Endothelial cell of umbilical vein (primary cell): ENCODE data around the gene CAMK2G. TPM values are rescaled to one million over a fixed set of nuclear protein-coding genes. Genes with fewer than 3 reads are reported as not detected.
A peak's percentile ranks its signal among the peaks of the same experiment; 100 is the strongest.

Experiments used
- BruUV-seq: library from RNA; stranded (reverse); fragments of 400-500 nt; replicated peaks from 2 replicates; lab custom pipeline; 2021; lab: Mats Ljungman, UMichigan
- CTCF ChIA-PET: fragments of 300-600, 350-600 bp; sonication (Branson Sonifier 250); formaldehyde crosslinking; loops from one replicate; lab custom pipeline; 2021; ENCODE audit warnings: antibody characterized with exemption, inconsistent platforms; lab: Charles Lee
- POLR2A ChIA-PET: fragments of 300-600, 350-600 bp; sonication (Branson Sonifier 250); formaldehyde crosslinking; loops from one replicate; lab custom pipeline; 2021; ENCODE audit warnings: antibody characterized with exemption, inconsistent platforms; lab: Charles Lee
- DNase-seq: peaks from one replicate; pipeline ENCODE4 v3.0.0-alpha.2; 2011; ENCODE audit warnings: low read depth, low spot score
- FAIRE-seq: peaks from 2 replicates; lab custom pipeline; 2011; peaks lifted over from hg19 to GRCh38; lab: Jason Lieb, UNC
- H2AFZ ChIP-seq: 2 replicates; pipeline ENCODE4 v1.6.0; 2012; ENCODE audit warnings: low read depth, low read length, control low read depth, inconsistent platforms
- H3K27ac ChIP-seq: 2 replicates; pipeline ENCODE4 v1.5.1; 2011; ENCODE audit warnings: low read depth, mild to moderate bottlenecking, control low read depth, low read length, moderate library complexity; ENCODE audit not compliant: insufficient read depth
- H3K27me3 ChIP-seq, 2 experiments: 2 replicates each; pipeline versions ENCODE4 v1.6.0 to v1.6.1; 2011; ENCODE audit warnings: low read length in 2 of 2, mixed read lengths in 1 of 2; ENCODE audit not compliant: control insufficient read depth in 2 of 2, insufficient read depth in 2 of 2
- H3K36me3 ChIP-seq, 2 experiments: 2 replicates in 1 of 2; 3 replicates in 1 of 2; pipeline ENCODE4 v1.5.1; 2011; ENCODE audit warnings: low read length in 2 of 2, mild to moderate bottlenecking in 1 of 2, moderate library complexity in 1 of 2; ENCODE audit not compliant: control insufficient read depth in 2 of 2, insufficient read depth in 2 of 2; ENCODE audit errors: extremely low read depth in 1 of 2
- H3K4me1 ChIP-seq: 3 replicates; pipeline ENCODE4 v1.5.1; 2011; ENCODE audit warnings: mild to moderate bottlenecking, low read length; ENCODE audit not compliant: control insufficient read depth, insufficient read depth; ENCODE audit errors: extremely low read depth
- H3K4me2 ChIP-seq: 2 replicates; pipeline ENCODE4 v1.6.1; 2011; ENCODE audit warnings: low read length, control low read depth, mixed read lengths; ENCODE audit not compliant: insufficient read depth
- H3K4me3 ChIP-seq, 3 experiments: fragments of 200-600 bp in 1 of 3; sonication (generic), shearing (Covaris generic) in 1 of 3; replicated peaks in 1 of 3; 2 replicates each; pipeline ENCODE4 v1.5.1; 2011 to 2016; ENCODE audit warnings: control low read depth in 3 of 3, low read length in 3 of 3, mild to moderate bottlenecking in 2 of 3, inconsistent platforms in 1 of 3, low read depth in 1 of 3, moderate library complexity in 1 of 3; ENCODE audit not compliant: insufficient read depth in 1 of 3
- H3K79me2 ChIP-seq: 2 replicates; pipeline ENCODE4 v1.6.0; 2012; ENCODE audit warnings: low read length, inconsistent platforms; ENCODE audit not compliant: control insufficient read depth, insufficient read depth
- H3K9ac ChIP-seq: replicated peaks from 2 replicates; pipeline ENCODE3; 2011; ENCODE audit warnings: low read length, control low read depth; ENCODE audit not compliant: insufficient read depth; ENCODE audit errors: extremely low read depth
- H3K9me1 ChIP-seq: replicated peaks from 3 replicates; pipeline ENCODE4 v1.6.0; 2011; ENCODE audit warnings: mild to moderate bottlenecking, low read length; ENCODE audit not compliant: control insufficient read depth, insufficient read depth; ENCODE audit errors: extremely low read depth
- H3K9me3 ChIP-seq: replicated peaks from 2 replicates; pipeline ENCODE4 v1.5.1; 2012; ENCODE audit warnings: low read length, inconsistent platforms; ENCODE audit not compliant: control insufficient read depth, insufficient read depth
- H4K20me1 ChIP-seq: replicated peaks from 2 replicates; pipeline ENCODE3; 2011; ENCODE audit warnings: mild to moderate bottlenecking, low read length; ENCODE audit not compliant: control insufficient read depth, insufficient read depth; ENCODE audit errors: extremely low read depth
- EZH2 ChIP-seq: IDR thresholded peaks from 2 replicates; pipeline ENCODE4 v1.6.1; 2012; ENCODE audit warnings: borderline replicate concordance, low read depth, mild to moderate bottlenecking, moderate library complexity, low read length, inconsistent platforms; ENCODE audit not compliant: severe bottlenecking
- FOS ChIP-seq: IDR thresholded peaks from 2 replicates; pipeline ENCODE4 v1.6.1; 2011; ENCODE audit warnings: mild to moderate bottlenecking, low read length, moderate library complexity, borderline replicate concordance; ENCODE audit not compliant: insufficient read depth
- GATA2 ChIP-seq: IDR thresholded peaks from 2 replicates; pipeline ENCODE4 v1.7.0; 2011; ENCODE audit warnings: low read depth, mild to moderate bottlenecking, moderate library complexity, mixed read lengths, low read length; ENCODE audit not compliant: insufficient read length, insufficient read depth
- JUN ChIP-seq: IDR thresholded peaks from 2 replicates; pipeline ENCODE4 v1.6.1; 2011; ENCODE audit warnings: borderline replicate concordance, low read depth; ENCODE audit not compliant: insufficient read length, insufficient read depth
- MYC ChIP-seq: IDR thresholded peaks from one replicate; pipeline ENCODE4 v1.6.1; 2011; ENCODE audit warnings: mild to moderate bottlenecking, low read depth, low read length
- POLR2A ChIP-seq: IDR thresholded peaks from 2 replicates; pipeline ENCODE4 v1.6.1; 2012; ENCODE audit warnings: low read depth, mild to moderate bottlenecking, control low read depth, low read length
- POLR2AphosphoS5 ChIP-seq: IDR thresholded peaks from 2 replicates; pipeline ENCODE4 v1.6.1; 2012; ENCODE audit warnings: low read depth, mild to moderate bottlenecking, control low read depth, low read length, moderate library complexity; ENCODE audit not compliant: insufficient read depth
- dilution Hi-C: fragments of 300-500 bp; cut with MboI; formaldehyde crosslinking; loops from one replicate; pipeline ENCODE4 v1.15.0; 2019; ENCODE audit warnings: low sequenced_read_pairs; ENCODE audit not compliant: extremely low pct_ligation_motif_present
- intact Hi-C: fragments of 100-400 bp; cut with micrococcal nuclease; formaldehyde crosslinking; loops from one replicate; pipeline ENCODE4 v1.10.0; 2022
- polyA plus RNA-seq, 4 experiments: library from polyadenylated mRNA; depleted of rRNA in 3 of 4; stranded (reverse) in 3 of 4; unstranded in 1 of 4; fragments of >200 nt; gene quantifications; 2 replicates each; pipeline versions ENCODE4 v1.2.1 to v1.2.3, GENCODE V29; 2011 to 2012; ENCODE audit warnings: missing spikeins in 1 of 4
- total RNA-seq: library from RNA; stranded (reverse); gene quantifications from 2 replicates; pipeline ENCODE4 v1.2.3, GENCODE V29; 2021
- TF ChIP-seq, protein P1 (sequence below), 2 donors: IDR thresholded peaks; 1 replicate in 1 of 2; 2 replicates in 1 of 2; pipeline ENCODE4 v1.5.1; 2011; ENCODE audit warnings: low read length in 2 of 2, mild to moderate bottlenecking in 2 of 2, moderate library complexity in 2 of 2, control low read depth in 1 of 2, inconsistent platforms in 1 of 2, low read depth in 1 of 2; ENCODE audit not compliant: insufficient read depth in 1 of 2; ENCODE audit errors: extremely low read depth in 1 of 2
- TF ChIP-seq, protein P2 (sequence below): IDR thresholded peaks from 2 replicates; pipeline ENCODE4 v1.6.1; 2011; ENCODE audit not compliant: insufficient read depth, insufficient read length

The CAMK2G gene
- total and polyA plus RNA-seq, 2 donors (not counting 3 experiments of a cell fraction or from before 2014, with no cell fraction given) = 27.2 to 33.6 TPM

DNA sequence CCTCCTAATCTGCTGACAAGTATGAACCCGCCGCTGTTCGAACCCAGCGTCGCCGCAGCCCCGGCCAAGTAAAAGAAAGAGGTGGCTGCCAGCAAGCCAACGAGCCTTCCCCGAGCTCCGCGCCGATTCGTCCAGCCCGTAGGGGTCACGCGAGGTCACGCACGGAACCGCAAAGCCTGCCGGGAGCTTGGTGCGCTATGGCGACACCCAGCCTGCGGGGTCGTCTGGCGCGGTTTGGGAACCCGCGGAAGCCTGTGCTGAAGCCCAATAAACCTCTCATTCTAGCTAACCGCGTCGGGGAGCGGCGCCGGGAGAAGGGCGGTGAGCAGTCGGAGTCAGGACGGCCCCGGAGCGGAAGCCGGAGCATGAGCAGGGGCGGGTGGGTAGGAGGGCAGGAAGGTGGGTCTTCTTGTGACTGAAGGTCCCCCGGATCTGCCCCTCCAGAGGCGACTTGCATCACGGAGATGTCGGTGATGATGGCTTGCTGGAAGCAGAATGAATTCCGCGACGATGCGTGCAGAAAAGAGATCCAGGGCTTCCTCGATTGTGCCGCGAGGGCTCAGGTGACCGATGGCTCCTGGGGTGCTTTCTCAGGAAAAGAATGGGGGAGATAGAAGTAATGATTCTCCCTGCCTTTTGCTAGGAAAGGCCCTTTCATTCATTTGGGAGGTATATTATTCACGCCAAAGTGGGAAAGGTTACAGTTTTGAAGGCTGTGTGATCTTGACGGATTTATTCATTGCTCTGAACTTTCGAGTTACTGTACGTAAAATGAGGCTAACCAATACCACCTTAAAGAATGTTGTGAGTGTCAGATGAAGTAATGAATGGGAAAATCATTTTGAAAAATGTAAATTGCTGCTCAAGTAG is 92.2 kb downstream of the CAMK2G start, which contains the start of gene CHCHD1:
Gene CHCHD1 (plus strand): TSS at position 170 of the 870 bp plus-strand sequence. CDS start 28 bp downstream, at position 198.
- FAIRE-seq = peak; percentile 92

DNA sequence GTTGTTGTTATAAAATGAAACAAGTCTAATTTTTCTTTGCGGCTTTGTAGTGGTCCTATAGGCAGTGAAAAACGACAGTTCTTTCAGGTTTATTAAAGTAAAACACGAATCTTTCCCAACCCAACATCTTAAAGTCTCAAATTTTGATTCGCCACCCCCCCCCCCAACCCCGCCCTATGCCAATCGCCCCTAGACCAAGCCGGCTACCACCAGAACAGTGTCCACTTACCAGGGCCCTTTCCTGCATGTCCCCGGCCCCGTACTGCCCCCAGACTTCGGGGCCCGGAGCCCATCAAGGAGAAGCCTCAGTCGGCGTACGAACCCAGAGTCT is 92.8 kb downstream of the CAMK2G start:
- no peak for DNase-seq
- H3K4me1 ChIP-seq = peaks cover 27% of the 10 kb centered on the region
- H3K27me3 ChIP-seq = no peaks in the 10 kb centered on the region
- peaks cover 2% of the 10 kb centered on the region for H4K20me1 ChIP-seq
- intact Hi-C loops = no loop called here
- H3K9me3 ChIP-seq = no peaks in the 10 kb centered on the region
- H3K36me3 ChIP-seq = peaks cover 0 to 3% of the 10 kb centered on the region in 2 experiments
- dilution Hi-C loops = no loop called here
- POLR2A ChIA-PET = interaction anchor here (1.6 kb wide), 1 partner anchor 9 kb away, joined by 11 read pairs; a partner anchor contains a TSS
- TF ChIP-seq GATA2 (no peak), FOS (no peak), EZH2 (no peak), POLR2AphosphoS5 (no peak), POLR2A (no peak), JUN (no peak), MYC (no peak)
- TF ChIP-seq, protein P1, sequence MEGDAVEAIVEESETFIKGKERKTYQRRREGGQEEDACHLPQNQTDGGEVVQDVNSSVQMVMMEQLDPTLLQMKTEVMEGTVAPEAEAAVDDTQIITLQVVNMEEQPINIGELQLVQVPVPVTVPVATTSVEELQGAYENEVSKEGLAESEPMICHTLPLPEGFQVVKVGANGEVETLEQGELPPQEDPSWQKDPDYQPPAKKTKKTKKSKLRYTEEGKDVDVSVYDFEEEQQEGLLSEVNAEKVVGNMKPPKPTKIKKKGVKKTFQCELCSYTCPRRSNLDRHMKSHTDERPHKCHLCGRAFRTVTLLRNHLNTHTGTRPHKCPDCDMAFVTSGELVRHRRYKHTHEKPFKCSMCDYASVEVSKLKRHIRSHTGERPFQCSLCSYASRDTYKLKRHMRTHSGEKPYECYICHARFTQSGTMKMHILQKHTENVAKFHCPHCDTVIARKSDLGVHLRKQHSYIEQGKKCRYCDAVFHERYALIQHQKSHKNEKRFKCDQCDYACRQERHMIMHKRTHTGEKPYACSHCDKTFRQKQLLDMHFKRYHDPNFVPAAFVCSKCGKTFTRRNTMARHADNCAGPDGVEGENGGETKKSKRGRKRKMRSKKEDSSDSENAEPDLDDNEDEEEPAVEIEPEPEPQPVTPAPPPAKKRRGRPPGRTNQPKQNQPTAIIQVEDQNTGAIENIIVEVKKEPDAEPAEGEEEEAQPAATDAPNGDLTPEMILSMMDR (IDR thresholded peaks at IDR 0.05; ENCODE audit: extremely low read depth in 1 of 2, insufficient read depth in 1 of 2, low read depth in 1 of 2, low read length in 2 of 2) = no peak
- TF ChIP-seq, protein P2, sequence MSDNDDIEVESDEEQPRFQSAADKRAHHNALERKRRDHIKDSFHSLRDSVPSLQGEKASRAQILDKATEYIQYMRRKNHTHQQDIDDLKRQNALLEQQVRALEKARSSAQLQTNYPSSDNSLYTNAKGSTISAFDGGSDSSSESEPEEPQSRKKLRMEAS = no peak
- no peaks in the 10 kb centered on the region for H3K9me1 ChIP-seq
- peak overlapping the region; percentile 84 for H3K9ac ChIP-seq
- peak; percentile 48 for FAIRE-seq
- peak overlapping the region; percentile 91 for H3K4me2 ChIP-seq
- H3K79me2 ChIP-seq = peaks cover 51% of the 10 kb centered on the region
- peak overlapping the region; percentile 72 for H2AFZ ChIP-seq
- peak overlapping the region; percentile 19 for H3K27ac ChIP-seq
- BruUV-seq = no TSS peak
- H3K4me3 ChIP-seq = peak overlapping the region; percentile 87 to 96 (median 91)
- CTCF ChIA-PET = interaction anchor here (0.9 to 2.2 kb wide), 4 partner anchors 10 to 159 kb away, joined by 4 to 10 read pairs (median 5); a partner anchor contains a TSS

More for the DNA sequence above, 92.2 kb downstream of the CAMK2G start, which contains the start of gene CHCHD1:
- H2AFZ ChIP-seq = peak within 1 kb of the TSS; percentile 89
- H3K9me1 ChIP-seq = no peaks in the 10 kb centered on the region
- intact Hi-C loops = no loop called here
- H3K4me1 ChIP-seq = peaks cover 30% of the 10 kb centered on the region
- POLR2A ChIA-PET = interaction anchor here (1.6 kb wide), 1 partner anchor 9 kb away, joined by 11 read pairs; a partner anchor contains a TSS
- TSS peak; percentile 11 for BruUV-seq
- no peaks in the 10 kb centered on the region for H3K9me3 ChIP-seq
- H3K9ac ChIP-seq = peak within 1 kb of the TSS; percentile 84
- H4K20me1 ChIP-seq = peaks cover 2% of the 10 kb centered on the region
- H3K27me3 ChIP-seq = no peaks in the 10 kb centered on the region
- H3K79me2 ChIP-seq = peaks cover 52% of the 10 kb centered on the region
- H3K36me3 ChIP-seq = peaks cover 0 to 3% of the 10 kb centered on the region in 2 experiments
- TF ChIP-seq POLR2AphosphoS5 (peak; percentile 83), POLR2A (peak; percentile 81), MYC (peak; percentile 5), EZH2 (no peak)
- TF ChIP-seq, protein P2 = peak; percentile 66
- peak; percentile 93 for DNase-seq
- peak within 1 kb of the TSS; percentile 91 for H3K4me2 ChIP-seq
- dilution Hi-C loops = no loop called here
- H3K4me3 ChIP-seq = peak within 1 kb of the TSS; percentile 87 to 96 (median 91)
- H3K27ac ChIP-seq = peak within 1 kb of the TSS; percentile 60
- CTCF ChIA-PET = interaction anchor here (0.9 to 2.2 kb wide), 4 partner anchors 11 to 158 kb away, joined by 4 to 10 read pairs (median 5); a partner anchor contains a TSS
